ENCODE measurements around the gene KRTAP21-3. TPM values are rescaled to one million over a fixed set of nuclear protein-coding genes. Genes with fewer than 3 reads are reported as not detected.

The KRTAP21-3 gene, protein sequence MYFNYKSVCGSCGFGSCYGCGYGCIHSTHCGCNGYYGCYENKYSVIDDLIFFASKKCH
- not detected in 2 replicates for total RNA-seq

DNA sequence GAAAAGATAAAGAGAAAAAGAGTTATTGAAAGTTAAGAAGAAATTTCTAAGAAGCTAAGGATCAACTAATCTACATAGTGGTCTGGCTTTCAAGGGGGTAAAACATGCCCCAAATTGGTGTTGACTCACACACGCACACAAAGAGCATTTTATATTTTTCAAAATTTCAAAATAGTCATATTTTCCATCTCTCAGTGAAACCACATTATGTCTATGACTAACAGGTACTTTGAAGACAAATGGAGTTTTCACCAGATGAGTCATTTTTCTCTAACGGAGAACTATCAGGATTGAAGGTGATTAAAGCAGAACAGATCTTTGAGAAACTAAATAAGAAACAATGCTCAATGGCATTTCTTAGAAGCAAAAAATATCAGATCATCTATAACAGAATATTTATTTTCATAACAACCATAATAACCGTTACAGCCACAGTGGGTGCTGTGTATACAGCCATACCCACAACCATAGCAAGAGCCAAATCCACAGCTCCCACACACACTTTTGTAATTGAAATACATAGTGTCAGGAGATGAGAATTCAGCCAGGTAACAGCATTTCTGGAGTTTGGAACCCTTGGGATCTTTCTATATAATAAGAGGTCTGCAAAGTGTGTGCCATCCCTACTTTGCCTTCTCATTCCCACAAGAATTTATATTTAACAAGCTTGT is at the start of gene KRTAP21-3:
Gene KRTAP21-3, minus strand, starts transcription at position 539 of the 671 bp plus-strand sequence. Its CDS starts 18 bp downstream, at position 521.

DNA sequence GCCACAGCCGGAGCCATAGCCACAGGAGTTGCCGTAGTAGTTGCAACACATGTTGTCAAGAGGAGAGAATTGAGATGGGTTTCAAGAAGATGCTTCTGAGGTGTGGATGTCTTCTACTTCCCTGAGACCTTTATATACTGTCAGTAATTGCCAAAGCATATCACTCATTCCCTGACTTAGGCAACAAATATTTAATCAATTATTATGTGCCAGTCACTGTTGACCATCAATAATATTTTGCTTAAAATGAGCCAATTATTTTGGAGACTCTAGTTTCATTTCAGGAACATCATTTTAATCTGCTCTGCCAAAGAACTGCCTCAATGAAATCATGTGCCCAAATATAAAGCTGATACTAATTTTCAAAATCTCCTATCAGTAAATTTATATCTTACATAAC is 36.8 kb upstream of the KRTAP21-3 start, which contains the start of gene KRTAP21-1:
Gene KRTAP21-1, minus strand, starts transcription at position 101 of the 400 bp plus-strand sequence. Its CDS starts 50 bp downstream, at position 51.

DNA sequence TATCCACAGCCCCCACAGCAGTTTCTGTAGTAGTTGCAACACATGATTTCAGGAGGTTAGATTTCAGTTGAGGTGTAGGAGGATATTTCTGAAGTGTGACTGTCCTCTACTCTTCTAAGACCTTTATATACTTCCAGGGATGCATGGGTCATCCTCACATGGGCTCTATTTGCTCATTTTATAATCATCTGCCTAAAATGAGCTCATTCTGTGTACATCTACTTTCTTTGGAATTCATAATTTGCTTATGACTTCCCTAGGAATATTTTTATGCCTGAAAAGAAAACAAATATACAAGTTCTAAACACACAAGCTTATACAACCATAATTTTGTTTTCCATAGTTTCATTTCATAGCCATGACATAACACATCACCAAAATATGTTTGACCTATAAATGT is 28.6 kb upstream of the KRTAP21-3 start, which contains the start of gene KRTAP21-2:
Gene KRTAP21-2, minus strand, starts transcription at position 101 of the 400 bp plus-strand sequence. Its CDS starts 57 bp downstream, at position 44.

Other genes starting within 250 kb of the KRTAP21-3 start
- not detected in 2 replicates for gene KRTAP19-1, start 238.4 kb downstream of the KRTAP21-3 start, total RNA-seq
- gene KRTAP19-2, start 231.3 kb downstream of the KRTAP21-3 start, total RNA-seq: not detected in 2 replicates
- gene KRTAP19-3, start 226.8 kb downstream of the KRTAP21-3 start, total RNA-seq: not detected in 2 replicates
- not detected in 2 replicates for gene KRTAP19-4, start 221.6 kb downstream of the KRTAP21-3 start, total RNA-seq
- not detected in 2 replicates for gene KRTAP19-5, start 216.6 kb downstream of the KRTAP21-3 start, total RNA-seq
- gene KRTAP19-6, start 176.9 kb downstream of the KRTAP21-3 start, total RNA-seq: not detected in 2 replicates
- gene KRTAP19-7, start 157.5 kb downstream of the KRTAP21-3 start, total RNA-seq: not detected in 2 replicates
- not detected in 2 replicates for gene KRTAP22-2, start 128.4 kb downstream of the KRTAP21-3 start, total RNA-seq
- not detected in 2 replicates for gene KRTAP6-3, start 126.3 kb downstream of the KRTAP21-3 start, total RNA-seq
- not detected in 2 replicates for gene KRTAP6-2, start 119.9 kb downstream of the KRTAP21-3 start, total RNA-seq
- not detected in 2 replicates for gene KRTAP22-1, start 117.7 kb downstream of the KRTAP21-3 start, total RNA-seq
- gene KRTAP6-1, start 104.8 kb downstream of the KRTAP21-3 start, total RNA-seq: not detected in 2 replicates
- gene KRTAP20-1, start 102.4 kb downstream of the KRTAP21-3 start, total RNA-seq: not detected in 2 replicates
- not detected in 2 replicates for gene KRTAP20-4, start 98.2 kb downstream of the KRTAP21-3 start, total RNA-seq
- gene KRTAP20-2, start 83.6 kb downstream of the KRTAP21-3 start, total RNA-seq: not detected in 2 replicates
- gene KRTAP20-3, start 75.9 kb downstream of the KRTAP21-3 start, total RNA-seq: not detected in 2 replicates
- not detected in 2 replicates for gene KRTAP21-2, start 28.5 kb upstream of the KRTAP21-3 start, total RNA-seq
- gene KRTAP21-1, start 36.7 kb upstream of the KRTAP21-3 start, total RNA-seq: not detected in 2 replicates
- not detected in 2 replicates for gene KRTAP8-1, start 94.5 kb upstream of the KRTAP21-3 start, total RNA-seq
- not detected in 2 replicates for gene KRTAP7-1, start 111.0 kb upstream of the KRTAP21-3 start, total RNA-seq
- gene KRTAP11-1, start 162.8 kb upstream of the KRTAP21-3 start, total RNA-seq: not detected in 2 replicates

Data from smooth muscle cell of bladder (primary cell).